Measurements from ENCODE around the gene CCDC12. TPM values are rescaled to one million over a fixed set of nuclear protein-coding genes. Genes with fewer than 3 reads are reported as not detected.

The CCDC12 gene
- total and polyA plus RNA-seq, 2 of the 13 experiments (the other 11 are each of a cell fraction or from before 2014, with no cell fraction given): 30.1 to 49.5 TPM

- H3K9ac ChIP-seq (ENCODE audit: insufficient read depth, low read depth, low read length): no peak overlapping the region
- POLR2A ChIA-PET: no interaction called here
- intact Hi-C loops (cut with micrococcal nuclease; ENCODE audit: unreplicated experiment): no loop called here
- peak overlapping the region in 1 of 3 experiments; percentile 43; a peak in 1 of 6 replicates for H3K4me3 ChIP-seq (replicated peaks in 1 of 3; ENCODE audit: insufficient read depth in 1 of 3, low read depth in 2 of 3, low read length in 3 of 3)
- H3K79me2 ChIP-seq (ENCODE audit: insufficient read depth, low read length): no peaks in the 10 kb centered on the region
- 25% methylated on average over 3 of the region's 4 CpGs for WGBS (ENCODE audit: low lambda C conversion rate)
- no peak overlapping the region for H3K27ac ChIP-seq (ENCODE audit: extremely low read length, insufficient read depth, low read length)
- BruUV-seq (replicated peaks): no TSS peak
- TF ChIP-seq ZNF224 (CRISPR knock-in tag; IDR thresholded peaks at IDR 0.05) (no peak), EZH2 (conservative IDR thresholded peaks at IDR 0.05; ENCODE audit: low read depth, low read length) (0 out of 2 replicates have a peak, but pooled peaks have one; percentile 53), ZBTB21 (CRISPR knock-in tag; IDR thresholded peaks at IDR 0.05) (no peak)
- H3K36me3 ChIP-seq (replicated peaks in 1 of 2; ENCODE audit: control insufficient read depth in 1 of 2, insufficient read depth in 2 of 2, low read length in 2 of 2): no peaks in the 10 kb centered on the region
- no peak overlapping the region for H2AFZ ChIP-seq (ENCODE audit: low read length)
- H3K9me3 ChIP-seq (ENCODE audit: low read length): no peaks in the 10 kb centered on the region
- no peak overlapping the region; the same call in 1 of the 2 replicates for H3K4me2 ChIP-seq (ENCODE audit: low read depth, low read length)
- no peak for ATAC-seq
- H3K4me1 ChIP-seq (ENCODE audit: insufficient read depth, low read length): peaks cover 15% of the 10 kb centered on the region
- no peak for FAIRE-seq
- DNase-seq (ENCODE audit: low spot score): no peak
- peaks cover 22 to 72% of the 10 kb centered on the region in 2 experiments for H3K27me3 ChIP-seq (ENCODE audit: control insufficient read depth in 1 of 2, insufficient read depth in 2 of 2, low read length in 2 of 2)
- CTCF ChIA-PET (ENCODE audit: low intra/inter-chr PET ratio, low total read pairs): no interaction called here
- H4K20me1 ChIP-seq (ENCODE audit: insufficient read depth, low read length): peaks cover 8% of the 10 kb centered on the region; the same call in 1 of the 2 replicates
- in situ Hi-C loops (cut with HindIII; ENCODE audit: extremely low pct_ligation_motif_present, low pct_unique_long_range_greater_than_20kb): no loop called here
These were observed 92.7 kb downstream of the CCDC12 start for GRCh38 chr3:46883830-46884185.

GRCh38 chr3:46883054-46883829 is 93.3 kb downstream of the CCDC12 start:
- ChIA-PET POLR2A (no interaction called here), CTCF (ENCODE audit: low intra/inter-chr PET ratio, low total read pairs) (no interaction called here)
- no peaks in the 10 kb centered on the region for H3K9me3 ChIP-seq (ENCODE audit: low read length)
- no peak overlapping the region for H3K9ac ChIP-seq (ENCODE audit: insufficient read depth, low read depth, low read length)
- H3K79me2 ChIP-seq (ENCODE audit: insufficient read depth, low read length): no peaks in the 10 kb centered on the region
- H3K4me1 ChIP-seq (ENCODE audit: insufficient read depth, low read length): peaks cover 21% of the 10 kb centered on the region
- no peak overlapping the region for H2AFZ ChIP-seq (ENCODE audit: low read length)
- peak overlapping the region in 1 of 3 experiments; percentile 66; a peak in 2 of 6 replicates for H3K4me3 ChIP-seq (replicated peaks in 1 of 3; ENCODE audit: insufficient read depth in 1 of 3, low read depth in 2 of 3, low read length in 3 of 3)
- ATAC-seq (peak; percentile 40), DNase-seq (ENCODE audit: low spot score) (no peak), FAIRE-seq (no peak)
- peaks cover 22 to 72% of the 10 kb centered on the region in 2 experiments for H3K27me3 ChIP-seq (ENCODE audit: control insufficient read depth in 1 of 2, insufficient read depth in 2 of 2, low read length in 2 of 2)
- no TSS peak for BruUV-seq (replicated peaks)
- in situ Hi-C loops (cut with HindIII; ENCODE audit: extremely low pct_ligation_motif_present, low pct_unique_long_range_greater_than_20kb): no loop called here
- no peak overlapping the region for H3K27ac ChIP-seq (ENCODE audit: extremely low read length, insufficient read depth, low read length)
- peak overlapping the region; percentile 53 for H3K4me2 ChIP-seq (ENCODE audit: low read depth, low read length)
- no peaks in the 10 kb centered on the region for H3K36me3 ChIP-seq (replicated peaks in 1 of 2; ENCODE audit: control insufficient read depth in 1 of 2, insufficient read depth in 2 of 2, low read length in 2 of 2)
- peaks cover 9% of the 10 kb centered on the region; the same call in 1 of the 2 replicates for H4K20me1 ChIP-seq (ENCODE audit: insufficient read depth, low read length)
- intact Hi-C loops (cut with micrococcal nuclease; ENCODE audit: unreplicated experiment): no loop called here
- 5% methylated on average over 25 of the region's 78 CpGs for WGBS (ENCODE audit: low lambda C conversion rate)
- no peak for TF ChIP-seq ATF7-NPFF (CRISPR knock-in tag; IDR thresholded peaks at IDR 0.05; ENCODE audit: low read depth)
- no peak for TF ChIP-seq ZZZ3 (CRISPR knock-in tag; IDR thresholded peaks at IDR 0.05; ENCODE audit: borderline replicate concordance)
- TF ChIP-seq PBX2 (CRISPR knock-in tag; IDR thresholded peaks at IDR 0.05): no peak
- no peak for TF ChIP-seq ZBTB8A (CRISPR knock-in tag; IDR thresholded peaks at IDR 0.05; ENCODE audit: borderline replicate concordance, low read depth)
- TF ChIP-seq FOXP4 (CRISPR knock-in tag; IDR thresholded peaks at IDR 0.05): no peak
- TF ChIP-seq ZFX (CRISPR knock-in tag; IDR thresholded peaks at IDR 0.05; ENCODE audit: low read depth): no peak
- TF ChIP-seq DZIP1 (CRISPR knock-in tag; IDR thresholded peaks at IDR 0.05): no peak
- no peak for TF ChIP-seq ZNF552 (CRISPR knock-in tag; IDR thresholded peaks at IDR 0.05; ENCODE audit: borderline replicate concordance)
- TF ChIP-seq GTF3A (CRISPR knock-in tag; conservative IDR thresholded peaks at IDR 0.05): no peak
